ENCODE results near the gene STK32B.

Gene STK32B

DNA sequence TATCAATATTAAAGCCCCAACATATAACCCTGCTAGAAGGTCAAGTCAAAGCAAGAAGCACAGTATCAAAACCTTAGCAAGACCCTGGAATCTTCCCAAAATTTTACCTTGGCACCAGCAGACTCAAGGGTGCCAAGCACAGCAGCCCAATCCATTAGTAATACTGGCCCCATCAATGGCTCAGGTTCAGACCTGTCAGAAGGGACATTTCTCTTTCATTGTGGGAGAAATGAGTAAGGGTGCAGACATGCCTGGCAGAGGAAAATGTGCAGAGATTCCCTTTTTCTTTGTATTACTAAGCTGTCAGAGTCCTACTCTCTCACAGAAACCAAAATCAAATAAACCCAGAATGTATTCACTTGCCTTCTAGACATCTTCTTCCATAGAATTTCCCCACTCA lies 453.2 kb downstream of the STK32B start:
- DNase-seq (ENCODE audit: low read depth in 2 of 3, low spot score in 1 of 3), result no peak

DNA sequence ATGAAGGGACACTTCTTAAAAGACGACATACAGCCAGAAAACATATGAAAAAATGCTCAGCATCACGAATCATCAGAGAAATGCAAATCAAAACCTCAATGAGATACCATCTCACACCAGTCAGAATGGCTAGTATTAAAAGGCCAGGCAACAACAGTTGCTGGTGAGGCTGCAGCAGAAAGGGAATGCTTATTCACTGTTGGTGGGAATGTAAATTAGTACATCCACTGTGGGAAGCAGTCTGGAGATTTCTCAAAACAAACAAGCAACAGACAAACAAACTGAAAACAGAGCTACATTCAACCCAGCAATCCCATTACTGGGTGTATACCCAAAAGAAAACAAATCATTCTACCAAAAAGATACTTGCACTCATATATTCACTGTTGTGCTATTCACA lies 459.2 kb downstream of the STK32B start:
- DNase-seq (ENCODE audit: low read depth in 2 of 3, low spot score in 1 of 3), result no peak

DNA sequence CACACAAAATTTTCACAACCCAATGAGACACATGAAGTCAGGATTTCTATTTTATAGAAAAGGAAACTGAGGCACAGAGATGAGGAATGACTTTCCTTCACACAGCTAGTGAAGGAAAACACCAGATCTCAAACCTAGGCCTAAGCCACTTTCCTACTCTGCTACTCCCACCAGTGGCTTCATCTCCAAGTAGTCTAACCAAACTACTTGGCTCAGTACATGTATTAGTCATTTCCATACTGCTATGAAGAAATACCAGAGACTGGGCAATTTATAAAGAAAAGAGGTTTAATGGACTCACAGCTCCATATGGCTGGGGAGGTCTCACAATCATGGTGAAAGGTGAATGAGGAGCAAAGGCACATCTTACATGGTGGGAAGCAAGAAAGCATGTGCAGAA lies 460.5 kb downstream of the STK32B start:
- DNase-seq (ENCODE audit: low read depth in 2 of 3, low spot score in 1 of 3), result no peak

DNA sequence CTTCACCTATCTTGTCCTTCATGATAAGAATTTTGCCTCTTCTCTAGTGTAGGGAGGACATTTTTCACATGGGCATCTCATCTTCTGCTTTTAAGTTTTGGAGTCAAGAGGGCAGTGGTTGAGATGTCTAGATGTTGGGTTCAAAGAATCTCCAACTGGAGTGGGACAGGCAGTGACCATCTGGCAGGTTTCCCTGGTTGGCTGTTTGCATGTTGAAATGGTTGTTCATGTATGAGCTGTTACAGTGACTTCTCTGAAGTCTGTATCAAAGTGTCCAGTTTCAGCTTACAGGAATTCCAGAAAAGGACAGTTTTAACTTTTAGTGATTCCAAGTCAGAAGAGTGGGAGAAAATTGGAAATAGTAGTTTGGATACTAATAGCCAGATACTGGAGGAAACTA lies 464.4 kb downstream of the STK32B start:
- no peak for DNase-seq (ENCODE audit: low read depth in 2 of 3, low spot score in 1 of 3)

DNA sequence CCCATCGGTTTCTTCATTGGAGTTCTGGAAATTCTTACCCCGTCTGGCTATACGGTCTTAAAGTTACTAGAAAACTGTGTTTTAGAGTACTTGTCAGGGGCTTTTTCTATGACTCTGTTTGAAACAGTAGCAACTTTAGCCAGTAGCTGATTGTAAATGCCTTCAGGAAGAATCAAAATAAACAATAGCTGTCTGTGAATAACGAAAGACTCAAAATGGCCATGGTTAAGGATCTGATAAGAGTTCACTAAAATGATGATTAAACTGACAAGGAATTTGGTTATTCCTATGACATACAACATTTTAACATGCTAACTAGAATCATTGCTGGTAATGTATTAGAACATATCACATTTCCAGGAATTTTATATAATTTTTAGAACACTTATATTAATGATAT lies 466.1 kb downstream of the STK32B start:
- no peak for DNase-seq (ENCODE audit: low read depth in 2 of 3, low spot score in 1 of 3)

DNA sequence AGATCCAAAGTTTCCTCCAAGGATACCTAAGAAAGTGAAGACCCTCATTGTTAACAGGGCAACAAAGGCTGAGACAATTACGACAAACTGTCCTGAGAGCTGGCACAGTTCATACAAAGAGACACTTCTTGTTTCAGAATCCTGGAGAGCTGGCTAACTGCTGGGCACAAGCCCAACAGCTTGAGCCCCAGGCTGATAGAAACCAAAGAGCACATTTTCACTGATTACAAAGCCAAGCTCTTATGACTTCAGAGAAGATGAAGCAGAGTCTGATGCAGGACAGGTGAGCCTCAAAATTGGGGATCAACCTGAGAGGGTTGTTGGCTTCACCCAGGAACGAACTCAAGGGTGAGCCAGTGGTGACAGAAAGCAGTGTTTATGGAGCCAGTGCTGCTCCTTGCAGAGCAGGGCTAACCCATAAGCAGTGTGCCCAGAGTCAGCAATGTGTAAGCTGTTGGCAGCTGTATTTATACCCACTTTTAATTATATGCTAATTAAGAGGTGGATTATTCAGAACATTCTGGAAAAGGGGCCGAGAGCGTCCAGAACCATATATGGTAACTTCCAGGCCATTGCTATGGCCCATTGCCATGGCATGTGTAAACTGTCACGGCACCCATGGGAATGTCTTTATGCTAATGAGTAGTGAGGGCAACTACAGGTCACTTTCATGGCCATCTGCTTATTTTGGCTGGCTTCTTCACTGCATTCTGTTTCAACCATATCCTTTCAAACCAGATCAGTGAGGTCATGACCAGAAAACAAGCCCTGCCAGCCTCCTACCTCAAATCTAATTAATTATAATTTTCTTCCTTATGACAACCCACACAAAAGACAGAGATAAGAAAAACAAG lies 473.4 kb downstream of the STK32B start:
- DNase-seq (ENCODE audit: low read depth in 2 of 3, low spot score in 1 of 3), result no peak

DNA sequence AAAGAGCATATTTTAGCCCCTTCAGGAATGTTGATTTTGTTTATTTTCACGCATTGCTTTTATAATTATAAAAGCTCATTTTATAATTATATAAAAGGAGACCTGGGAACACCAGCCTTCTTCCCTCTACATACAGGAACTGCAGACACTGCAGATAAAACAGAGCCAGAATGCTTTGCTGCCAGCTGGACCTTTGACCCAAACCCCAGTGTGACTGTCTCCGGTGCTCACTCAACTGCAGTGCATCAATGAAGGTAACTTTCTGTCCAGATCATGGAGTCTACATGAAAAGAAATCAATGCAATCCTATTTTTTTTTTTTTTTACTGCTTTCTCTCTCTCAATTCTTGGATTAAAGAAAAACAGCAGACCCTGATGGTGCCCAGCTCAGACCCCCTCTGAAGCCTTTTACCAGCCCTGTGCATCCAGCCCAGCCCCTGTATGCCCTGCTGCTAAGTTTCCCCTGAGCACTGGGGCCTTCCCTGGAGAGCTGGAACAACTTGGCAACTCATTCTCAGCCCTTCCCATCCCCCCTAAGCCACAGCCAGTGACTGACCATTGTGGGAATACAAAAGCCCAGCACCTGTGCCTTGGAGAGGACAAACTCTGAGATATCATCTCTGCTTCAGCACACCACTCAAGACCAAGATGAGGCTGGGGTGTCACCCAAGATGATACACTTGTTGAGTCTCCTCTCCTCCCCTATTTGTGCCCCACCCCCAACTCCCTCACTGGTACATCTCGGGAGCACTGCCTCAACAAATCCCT lies 475.0 kb downstream of the STK32B start:
- DNase-seq (ENCODE audit: low read depth in 2 of 3, low spot score in 1 of 3), result no peak

DNA sequence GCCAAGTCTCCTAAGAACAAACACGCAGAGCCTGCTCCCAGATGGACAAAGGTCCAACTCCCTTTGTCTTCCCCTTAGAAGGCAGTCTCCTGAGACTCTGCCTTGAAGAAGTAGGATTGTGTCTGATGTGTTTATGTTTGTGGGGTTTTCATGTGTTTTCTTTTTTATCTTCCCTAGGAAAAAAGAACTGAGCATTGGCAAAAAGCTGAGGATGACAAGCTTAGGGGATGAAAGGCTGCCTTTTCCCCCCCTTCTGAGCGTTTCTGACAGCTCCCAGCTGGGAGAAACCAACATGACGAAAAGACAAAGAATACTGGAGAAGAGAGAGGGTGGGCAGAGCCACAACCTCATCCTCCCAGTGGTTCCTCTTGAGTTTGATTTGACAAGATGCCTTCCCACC lies 475.9 kb downstream of the STK32B start:
- DNase-seq (ENCODE audit: low read depth in 2 of 3, low spot score in 1 of 3), result no peak

DNA sequence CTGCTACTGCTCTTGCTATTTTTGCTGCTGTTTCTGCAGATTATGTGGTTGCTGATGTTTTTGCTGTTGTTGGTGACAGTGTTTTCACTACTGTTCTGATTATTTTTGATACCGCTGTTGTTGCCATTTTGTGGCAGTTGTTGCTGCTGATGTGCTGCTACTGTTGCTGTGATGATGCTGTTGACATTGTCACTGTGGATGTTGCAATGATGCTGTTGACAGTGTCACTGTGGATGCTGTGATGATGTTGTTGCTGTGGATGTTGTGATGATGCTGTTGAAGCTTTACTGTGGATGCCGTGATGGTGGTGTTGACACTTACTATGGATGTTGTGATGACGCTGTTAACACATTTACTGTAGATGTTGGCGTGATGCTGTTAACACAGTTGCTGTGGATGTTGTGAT lies 476.8 kb downstream of the STK32B start:
- no peak for DNase-seq (ENCODE audit: low read depth in 2 of 3, low spot score in 1 of 3)

DNA sequence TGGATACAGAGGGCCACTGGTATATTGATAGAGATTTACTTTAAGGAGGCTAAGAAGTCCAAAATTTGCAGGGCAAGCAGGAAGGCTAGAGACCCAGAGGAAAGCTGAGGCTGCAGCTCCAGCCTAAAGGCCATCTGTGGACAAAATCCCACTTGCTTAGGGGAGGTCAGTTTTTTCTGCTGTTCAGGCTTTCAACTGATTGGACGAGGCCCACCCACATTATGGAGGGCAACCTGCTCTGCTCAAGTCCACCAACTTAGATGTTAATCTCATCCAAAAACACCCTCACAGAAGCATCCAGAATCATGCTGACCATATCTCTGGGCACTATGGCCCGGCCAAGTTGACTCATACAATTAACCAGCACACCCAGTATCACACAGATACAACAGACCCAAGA lies 480.8 kb downstream of the STK32B start:
- no peak for DNase-seq (ENCODE audit: low read depth in 2 of 3, low spot score in 1 of 3)

DNA sequence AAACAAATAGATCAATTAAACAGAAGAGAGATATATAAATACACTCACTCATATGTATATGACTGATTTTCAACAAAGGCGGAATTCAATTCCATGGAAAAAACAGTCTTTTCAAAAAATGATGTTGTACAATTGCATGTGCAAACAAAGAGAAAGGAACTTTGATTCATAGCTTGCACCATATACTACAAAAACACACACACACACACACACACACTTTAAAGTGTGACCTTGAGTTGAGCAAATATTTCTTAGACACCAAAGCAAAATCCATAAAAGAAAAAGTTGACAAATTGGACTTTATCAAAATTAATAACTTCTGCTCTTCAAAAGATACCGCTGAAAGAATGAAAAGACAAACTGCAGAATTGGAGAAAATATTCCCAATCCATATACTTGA lies 488.3 kb downstream of the STK32B start:
- DNase-seq (ENCODE audit: low read depth in 2 of 3, low spot score in 1 of 3), result no peak

DNA sequence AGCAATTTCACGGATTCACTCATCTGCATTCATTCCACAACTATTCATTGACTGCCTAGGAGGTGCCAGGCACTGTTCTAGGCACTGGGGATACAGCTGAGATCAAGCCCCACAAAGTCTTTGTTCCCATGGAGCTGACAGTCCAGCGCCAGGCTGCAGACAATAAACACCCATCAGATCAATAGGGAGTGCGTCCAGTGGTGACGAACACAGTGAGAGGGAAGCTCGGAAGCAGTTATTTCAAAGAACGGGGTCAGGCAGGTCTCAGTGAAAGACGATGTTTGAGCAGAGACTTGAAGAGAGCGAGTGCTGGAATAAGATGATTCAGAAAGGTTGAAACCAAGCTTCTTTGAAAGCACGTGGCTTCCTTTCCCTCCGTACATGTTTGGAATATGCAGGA lies 489.9 kb downstream of the STK32B start:
- no peak for DNase-seq (ENCODE audit: low read depth in 2 of 3, low spot score in 1 of 3)

DNA sequence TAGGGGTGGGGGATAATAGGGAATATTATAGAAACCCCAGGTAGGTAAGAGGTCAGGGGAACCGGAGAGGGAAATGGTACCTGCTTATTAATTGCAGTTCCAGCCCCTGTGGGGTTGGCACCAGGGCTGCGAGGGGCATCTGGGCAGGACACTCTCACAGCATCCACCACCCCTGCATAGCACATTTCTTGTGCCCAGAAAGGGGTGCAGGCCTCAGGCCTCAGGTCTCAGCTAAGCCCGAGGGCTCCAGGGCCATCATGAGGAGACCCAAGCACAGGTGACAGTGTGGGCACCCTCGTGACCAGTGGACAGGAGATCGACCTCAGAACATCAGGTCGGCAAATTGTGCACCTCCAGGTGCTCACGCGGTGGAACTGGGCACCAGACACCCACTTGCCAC lies 492.4 kb downstream of the STK32B start:
- no peak for DNase-seq (ENCODE audit: low read depth in 2 of 3, low spot score in 1 of 3)

DNA sequence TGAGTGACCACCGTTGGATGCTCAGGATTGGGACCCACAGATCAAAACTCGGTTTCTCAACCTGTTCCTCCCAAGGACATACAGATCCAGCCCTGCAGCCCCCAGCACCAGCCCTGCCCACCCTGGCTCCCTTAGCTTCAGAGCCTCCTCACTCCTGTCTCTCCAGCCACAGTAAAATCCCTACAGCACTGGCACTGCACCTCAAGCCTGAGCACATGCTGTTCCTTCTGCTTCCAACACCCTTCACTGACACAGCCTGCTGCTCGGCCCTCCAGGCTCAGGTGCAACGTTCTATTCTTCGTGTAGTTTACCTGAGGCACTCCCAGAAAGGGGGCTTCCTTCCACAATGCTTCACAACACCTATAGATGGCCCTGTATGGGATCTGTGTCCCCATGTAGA lies 493.5 kb downstream of the STK32B start:
- no peak for DNase-seq (ENCODE audit: low read depth in 2 of 3, low spot score in 1 of 3)

DNA sequence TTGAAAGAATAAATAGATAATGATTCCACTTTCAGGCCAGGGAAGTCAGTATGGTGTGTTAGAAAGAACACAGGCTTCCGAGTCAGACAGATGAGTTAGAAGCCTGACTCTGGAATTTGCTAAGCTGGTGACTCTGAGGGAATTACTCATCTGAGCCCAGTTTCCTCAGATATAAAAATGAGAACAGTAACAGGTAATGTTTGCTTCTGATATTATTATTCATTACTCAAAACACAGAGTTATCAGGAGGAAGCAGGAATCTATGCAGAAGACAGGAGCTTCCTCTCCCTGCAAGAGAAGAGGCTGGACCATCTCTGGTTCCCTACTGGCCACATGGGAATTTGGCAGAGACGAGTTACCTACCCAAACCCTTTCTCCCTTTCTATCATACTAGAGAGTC lies 494.0 kb downstream of the STK32B start:
- DNase-seq (ENCODE audit: low read depth in 2 of 3, low spot score in 1 of 3), result no peak

DNA sequence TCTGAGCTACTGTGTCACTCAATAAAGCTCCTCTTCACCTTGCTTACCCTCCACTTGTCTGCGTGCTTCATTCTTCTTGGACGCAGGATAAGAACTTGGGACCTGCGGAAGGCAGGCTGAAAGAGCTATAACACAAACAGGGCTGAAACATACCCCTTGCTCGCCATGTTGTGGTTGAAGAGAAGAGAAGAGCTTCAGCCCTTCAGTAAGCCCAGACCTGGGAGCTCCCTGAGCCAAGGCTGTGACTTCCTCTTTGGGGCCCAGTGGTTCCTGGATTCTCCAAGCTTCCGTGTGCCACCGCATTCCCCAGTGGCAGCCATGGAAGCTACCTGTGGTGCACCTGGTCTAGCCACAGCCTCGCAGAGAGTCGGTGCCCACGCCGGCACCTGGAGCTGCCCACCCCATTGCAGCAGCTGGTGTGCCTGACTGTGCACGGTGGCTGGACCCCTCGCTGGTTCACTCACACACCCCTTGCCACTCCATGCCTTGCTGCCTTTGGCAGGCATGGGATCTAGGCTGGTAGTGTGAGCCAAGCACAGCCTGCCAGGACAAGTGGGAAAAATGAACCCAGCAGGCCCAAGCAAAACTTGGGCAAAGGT lies 496.5 kb downstream of the STK32B start:
- no peak for DNase-seq (ENCODE audit: low read depth in 2 of 3, low spot score in 1 of 3)
